ENCODE results near the gene RNPEP.

GRCh38 chr1:201988601-201989000 lies 6.2 kb downstream of the RNPEP start:
- TF ChIP-seq EP300 (IDR thresholded peaks at IDR 0.05) = no peak
- TF ChIP-seq CTCF (IDR thresholded peaks at IDR 0.05) = no peak
- no peak for TF ChIP-seq POLR2A (IDR thresholded peaks at IDR 0.05)
- TF ChIP-seq POLR2AphosphoS5 (IDR thresholded peaks at IDR 0.05) = no peak
